Cardiac muscle cell (in vitro differentiated cells and primary cell): ENCODE measurements around the gene AVPR1A. TPM values are rescaled to one million over a fixed set of nuclear protein-coding genes. Genes with fewer than 3 reads are reported as not detected.
"Not testable (repeated sequence)": the region's sequence is repeated elsewhere in the genome, so short reads cannot be mapped to it uniquely, and the experiment has no call there.

ENCODE experiments used
- DNase-seq, 2 donors: peaks; one replicate each; pipeline versions ENCODE4 v3.0.0 to v3.0.0-alpha.2; 2010 to 2017; ENCODE audit warnings: low read depth in 1 of 2, low spot score in 1 of 2
- H3K27ac ChIP-seq: fragments of 200-600 bp; sonication (generic); 2 replicates; pipeline ENCODE4 v1.5.1; 2016
- H3K27me3 ChIP-seq: fragments of 200-600 bp; sonication (generic); 2 replicates; pipeline ENCODE4 v1.6.0; 2016; ENCODE audit warnings: control low read depth
- H3K36me3 ChIP-seq: fragments of 200-600 bp; sonication (generic); 2 replicates; pipeline ENCODE4 v1.5.1; 2016; ENCODE audit warnings: control low read depth
- H3K4me1 ChIP-seq: fragments of 200-600 bp; sonication (generic); 2 replicates; pipeline ENCODE4 v1.8.1; 2017; ENCODE audit warnings: low read depth, mild to moderate bottlenecking, mixed run types
- H3K4me3 ChIP-seq: fragments of 200-600 bp; sonication (generic); 2 replicates; pipeline ENCODE4 v1.5.1; 2016; ENCODE audit warnings: mild to moderate bottlenecking
- H3K9me3 ChIP-seq: fragments of 200-600 bp; sonication (generic); 2 replicates; pipeline ENCODE4 v1.5.1; 2017; ENCODE audit warnings: low read depth, mild to moderate bottlenecking, control low read depth
- polyA plus RNA-seq: library from polyadenylated mRNA; unstranded; fragments of >200 nt; fragmentation: Nextera tagmentation; extraction: Ambion mirVana; gene quantifications from 2 replicates; pipeline ENCODE4 v1.2.1, GENCODE V29; 2016
- total RNA-seq: library from RNA; depleted of rRNA; stranded (reverse); fragments of >200 nt; gene quantifications from 2 replicates; pipeline ENCODE4 v1.2.3, GENCODE V29; 2016
- TF ChIP-seq, protein P1 (sequence below): IDR thresholded peaks from 2 replicates; pipeline ENCODE4 v1.5.1; 2012; ENCODE audit warnings: low read depth, mild to moderate bottlenecking, low read length

AVPR1A gene
- total RNA-seq (not detected in 2 replicates), polyA plus RNA-seq (not detected in 2 replicates)

DNA sequence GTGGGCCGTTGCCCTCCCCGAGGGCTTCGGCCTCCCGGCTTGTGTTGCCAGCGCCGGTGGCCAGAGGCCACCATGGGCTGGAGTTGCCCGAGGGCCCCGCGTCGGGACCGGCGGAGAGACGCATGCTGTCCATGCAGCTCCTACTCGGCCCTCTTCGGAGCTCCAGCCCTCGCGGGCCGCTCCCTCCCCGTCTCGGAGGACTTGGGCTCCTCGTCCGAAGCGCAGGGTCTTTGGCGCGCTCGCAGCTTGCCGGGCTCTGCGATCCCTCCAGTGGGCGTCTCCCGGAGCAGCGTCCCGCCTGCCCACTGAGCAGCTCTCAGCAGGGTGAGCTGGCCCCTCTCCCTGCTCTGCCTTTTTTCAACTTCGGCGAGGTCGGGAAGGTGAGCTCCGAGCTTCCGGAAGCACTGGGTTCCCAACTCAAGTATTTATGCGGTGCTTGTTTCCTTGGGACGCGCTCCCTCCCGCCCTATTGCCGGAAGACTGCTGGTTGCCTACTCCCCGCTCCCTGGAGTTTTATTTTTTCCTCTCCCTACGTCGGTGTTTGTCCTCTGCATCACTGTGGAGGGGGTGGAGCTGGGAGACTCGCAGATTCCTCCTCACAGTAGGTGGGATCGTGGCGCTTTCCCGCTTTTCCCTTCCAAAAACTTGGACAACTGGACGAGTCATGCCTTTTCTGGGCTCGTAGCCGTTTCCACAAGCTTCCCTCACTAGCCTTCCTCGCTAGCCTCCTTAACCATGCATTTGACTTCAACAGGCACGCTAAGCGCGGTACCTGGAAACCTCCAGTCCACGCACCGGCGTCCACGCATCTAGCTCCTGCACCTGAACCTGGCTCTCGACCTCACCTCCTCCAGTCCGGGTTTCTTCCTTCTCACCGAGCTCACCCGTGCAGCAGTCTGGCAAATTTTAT, at the start of gene AVPR1A:
Gene AVPR1A (minus strand): TSS at position 489 of the 910 bp plus-strand sequence. CDS start 365 bp downstream, at position 124.
- H3K27ac ChIP-seq, result no peak within 1 kb of the TSS
- TF ChIP-seq, protein P1, sequence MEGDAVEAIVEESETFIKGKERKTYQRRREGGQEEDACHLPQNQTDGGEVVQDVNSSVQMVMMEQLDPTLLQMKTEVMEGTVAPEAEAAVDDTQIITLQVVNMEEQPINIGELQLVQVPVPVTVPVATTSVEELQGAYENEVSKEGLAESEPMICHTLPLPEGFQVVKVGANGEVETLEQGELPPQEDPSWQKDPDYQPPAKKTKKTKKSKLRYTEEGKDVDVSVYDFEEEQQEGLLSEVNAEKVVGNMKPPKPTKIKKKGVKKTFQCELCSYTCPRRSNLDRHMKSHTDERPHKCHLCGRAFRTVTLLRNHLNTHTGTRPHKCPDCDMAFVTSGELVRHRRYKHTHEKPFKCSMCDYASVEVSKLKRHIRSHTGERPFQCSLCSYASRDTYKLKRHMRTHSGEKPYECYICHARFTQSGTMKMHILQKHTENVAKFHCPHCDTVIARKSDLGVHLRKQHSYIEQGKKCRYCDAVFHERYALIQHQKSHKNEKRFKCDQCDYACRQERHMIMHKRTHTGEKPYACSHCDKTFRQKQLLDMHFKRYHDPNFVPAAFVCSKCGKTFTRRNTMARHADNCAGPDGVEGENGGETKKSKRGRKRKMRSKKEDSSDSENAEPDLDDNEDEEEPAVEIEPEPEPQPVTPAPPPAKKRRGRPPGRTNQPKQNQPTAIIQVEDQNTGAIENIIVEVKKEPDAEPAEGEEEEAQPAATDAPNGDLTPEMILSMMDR, result no peak
- H3K9me3 ChIP-seq, result no peaks in the 10 kb centered on the region
- H3K36me3 ChIP-seq, result no peaks in the 10 kb centered on the region
- DNase-seq, result peak in 1 of 2 donors; percentile 58
- H3K4me3 ChIP-seq, result peak within 1 kb of the TSS; percentile 25
- peaks cover 70% of the 10 kb centered on the region for H3K27me3 ChIP-seq
- peaks cover 7% of the 10 kb centered on the region for H3K4me1 ChIP-seq

DNA sequence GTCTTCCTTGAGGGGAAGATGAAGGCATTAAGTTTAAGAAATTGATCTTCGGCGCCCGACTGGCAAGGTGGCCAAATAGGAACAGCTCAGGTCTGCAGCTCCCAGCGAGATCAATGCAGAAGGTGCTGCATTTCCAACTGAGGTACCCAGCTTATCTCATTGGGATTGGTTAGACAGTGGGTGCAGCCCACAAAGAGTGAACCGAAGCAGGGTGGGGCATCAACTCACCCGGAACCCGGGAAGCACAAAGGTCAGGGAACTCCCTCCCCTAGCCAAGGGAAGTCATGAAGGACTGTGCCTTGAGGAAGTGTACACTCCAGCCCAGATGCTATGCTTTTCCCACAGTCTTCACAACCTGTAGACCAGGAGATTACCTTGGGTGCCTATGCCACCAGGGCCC, 45.2 kb upstream of the AVPR1A start:
- Histone ChIP-seq H3K4me1 (no peaks in the 10 kb centered on the region), H3K4me3 (no peak overlapping the region), H3K27ac (no peak overlapping the region), H3K9me3 (no peaks in the 10 kb centered on the region), H3K36me3 (no peaks in the 10 kb centered on the region), H3K27me3 (no peaks in the 10 kb centered on the region)
- DNase-seq, result no peak
- TF ChIP-seq, protein P1, result no peak

DNA sequence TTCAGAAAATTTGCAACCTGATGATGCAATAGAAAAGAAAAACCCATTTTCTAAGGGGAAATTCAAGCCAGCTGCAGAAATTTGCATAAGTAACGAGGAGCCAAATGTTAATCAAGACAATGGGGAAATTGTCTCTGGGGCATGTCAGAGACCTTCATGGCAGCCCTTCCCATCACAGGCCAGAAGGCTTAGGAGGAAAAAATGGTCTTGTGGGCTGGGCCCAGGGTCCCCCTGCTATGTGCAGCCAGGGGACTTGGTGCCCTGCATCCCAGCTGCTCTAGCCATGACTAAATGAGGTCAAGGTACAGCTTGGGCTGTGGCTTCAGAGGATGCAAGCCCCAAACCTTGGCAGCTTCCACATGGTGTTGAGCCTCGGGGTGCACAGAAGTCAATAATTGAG, 28.2 kb upstream of the AVPR1A start:
- DNase-seq, result no peak
- H3K36me3 ChIP-seq, result no peaks in the 10 kb centered on the region
- TF ChIP-seq, protein P1, result no peak
- H3K9me3 ChIP-seq, result no peaks in the 10 kb centered on the region
- H3K27ac ChIP-seq, result no peak overlapping the region
- H3K27me3 ChIP-seq, result no peaks in the 10 kb centered on the region
- H3K4me1 ChIP-seq, result no peaks in the 10 kb centered on the region
- no peak overlapping the region for H3K4me3 ChIP-seq

DNA sequence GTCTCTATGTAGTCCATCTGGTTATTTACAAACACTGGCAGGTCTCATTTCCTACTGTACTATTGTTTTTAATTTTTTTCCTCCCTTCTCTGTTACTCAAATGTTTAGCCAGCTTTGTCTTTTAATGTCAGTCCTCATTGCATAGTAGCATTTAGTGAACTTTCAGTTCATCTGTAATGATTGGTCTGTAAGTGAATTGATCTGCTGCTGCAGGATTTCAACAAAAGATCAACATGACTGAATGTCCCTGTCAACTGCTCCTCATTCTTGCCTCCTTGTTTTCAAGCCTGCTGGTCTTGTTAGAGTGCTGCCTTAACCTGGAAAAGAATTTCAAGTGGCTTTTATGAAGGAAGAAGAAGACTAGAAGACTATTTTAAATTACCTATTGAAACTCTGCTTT, 19.3 kb upstream of the AVPR1A start:
- no peak for DNase-seq
- Histone ChIP-seq H3K27me3 (no peaks in the 10 kb centered on the region), H3K4me1 (no peaks in the 10 kb centered on the region), H3K9me3 (no peaks in the 10 kb centered on the region), H3K27ac (no peak overlapping the region), H3K4me3 (no peak overlapping the region), H3K36me3 (no peaks in the 10 kb centered on the region)
- TF ChIP-seq, protein P1, result no peak

DNA sequence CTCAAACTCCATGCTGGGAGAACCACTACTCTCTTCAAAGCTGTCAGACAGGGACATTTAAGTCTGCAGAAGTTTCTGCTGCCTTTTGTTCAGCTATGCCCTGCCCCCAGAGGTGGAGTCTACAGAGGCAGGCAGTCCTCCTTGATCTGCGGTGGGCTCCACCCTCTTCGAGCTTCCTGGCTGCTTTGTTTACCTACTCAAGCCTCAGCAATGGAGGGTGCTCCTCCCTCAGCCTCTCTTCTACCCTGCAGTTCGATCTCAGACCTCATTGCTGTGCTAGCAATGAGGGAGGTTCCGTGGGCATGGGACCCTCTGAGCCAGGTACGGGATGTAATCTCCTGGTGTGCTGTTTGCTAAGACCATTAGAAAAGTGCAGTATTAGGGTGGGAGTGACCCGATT, 16.7 kb upstream of the AVPR1A start:
- not testable (repeated sequence) for H3K36me3 ChIP-seq, H3K27ac ChIP-seq, H3K4me3 ChIP-seq, DNase-seq, H3K4me1 ChIP-seq, H3K9me3 ChIP-seq, H3K27me3 ChIP-seq

DNA sequence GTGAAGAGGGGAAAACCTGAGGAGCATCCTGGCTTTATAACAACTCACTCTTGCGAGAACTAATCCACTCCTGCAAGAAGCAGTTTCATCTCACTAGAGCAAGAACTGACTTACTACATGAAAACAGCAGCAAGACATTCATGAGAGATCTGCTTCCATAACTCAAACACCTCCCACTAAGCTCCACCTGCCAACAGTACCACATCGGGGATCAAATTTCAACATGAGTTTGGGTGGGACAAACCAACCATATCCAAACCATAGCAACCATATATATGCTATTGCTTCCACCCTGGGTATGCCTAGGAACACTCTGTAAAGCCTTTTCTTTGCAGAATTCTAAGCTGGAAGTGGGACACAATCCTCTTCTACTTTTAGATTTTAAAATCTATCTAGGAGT, 13.9 kb upstream of the AVPR1A start:
- no peaks in the 10 kb centered on the region for H3K36me3 ChIP-seq
- no peaks in the 10 kb centered on the region for H3K27me3 ChIP-seq
- DNase-seq, result no peak
- no peak overlapping the region for H3K4me3 ChIP-seq
- H3K4me1 ChIP-seq, result no peaks in the 10 kb centered on the region
- TF ChIP-seq, protein P1, result no peak
- no peaks in the 10 kb centered on the region for H3K9me3 ChIP-seq
- no peak overlapping the region for H3K27ac ChIP-seq
